HG03442 (cell line): Measurements from ENCODE around the gene MOCS1.

ENCODE experiments used
- ATAC-seq: cut with Tn5 transposase; IDR thresholded peaks from one replicate; pipeline ENCODE4 v1.9.1; 2021; ENCODE audit warnings: mild to moderate bottlenecking, moderate library complexity; ENCODE audit not compliant: unreplicated experiment

The MOCS1 gene

DNA sequence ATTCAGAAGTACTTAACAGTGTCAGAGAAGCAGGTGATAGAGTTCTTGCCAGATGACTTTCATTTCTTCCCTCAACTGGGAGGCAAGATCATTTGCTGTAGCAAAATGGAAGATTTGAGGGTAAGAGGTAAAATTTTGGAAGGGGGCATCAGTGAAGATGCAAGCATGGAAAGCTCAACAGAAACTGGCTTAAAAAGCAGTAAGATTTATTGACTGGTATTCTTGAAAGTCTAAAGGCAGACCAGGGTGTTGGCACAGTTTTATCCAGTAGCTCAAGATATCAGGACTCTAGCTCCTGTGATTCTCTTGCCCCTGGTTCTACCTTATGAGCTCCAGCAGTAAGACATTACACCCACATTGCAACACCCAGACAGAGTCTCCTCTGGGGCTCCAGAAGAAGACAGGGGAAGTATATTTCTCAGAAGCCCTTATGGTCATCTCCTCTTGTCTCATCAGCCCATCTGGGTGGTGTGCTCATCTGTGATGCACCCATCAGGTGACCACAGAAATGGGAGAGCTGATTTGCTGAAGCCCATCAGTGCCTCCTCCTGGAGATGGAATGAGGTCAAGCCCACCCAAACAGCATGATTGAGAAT lies 16.0 kb upstream of the MOCS1 start:
- no peak for ATAC-seq

DNA sequence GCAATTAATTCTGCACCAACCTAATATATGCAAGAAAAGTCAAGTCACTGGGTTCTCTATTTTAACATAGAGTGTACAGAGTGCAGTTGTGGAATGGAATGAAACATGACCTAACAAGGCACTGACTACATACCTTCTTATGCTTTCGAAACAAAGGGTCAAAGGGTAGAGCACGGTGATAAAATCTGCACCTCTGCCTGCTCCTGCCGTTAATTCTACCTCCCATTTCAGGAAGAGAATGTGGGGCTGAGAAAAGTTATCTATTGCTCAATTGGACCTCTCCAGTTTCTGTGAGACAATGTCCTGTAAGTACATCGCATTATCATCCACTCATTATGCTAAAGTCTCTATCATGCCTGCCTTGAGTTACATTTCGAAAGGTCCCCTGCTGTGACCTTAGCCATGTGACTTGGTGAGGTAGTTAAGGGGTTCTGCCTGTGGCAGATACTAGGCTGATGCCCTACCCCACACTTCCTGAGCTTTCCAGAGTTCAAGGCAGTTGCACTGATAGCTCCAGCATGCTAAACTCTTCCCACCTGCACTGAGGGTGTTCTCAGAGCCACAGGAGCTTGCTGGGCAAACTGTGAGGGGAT lies 14.0 kb upstream of the MOCS1 start:
- ATAC-seq = no peak

DNA sequence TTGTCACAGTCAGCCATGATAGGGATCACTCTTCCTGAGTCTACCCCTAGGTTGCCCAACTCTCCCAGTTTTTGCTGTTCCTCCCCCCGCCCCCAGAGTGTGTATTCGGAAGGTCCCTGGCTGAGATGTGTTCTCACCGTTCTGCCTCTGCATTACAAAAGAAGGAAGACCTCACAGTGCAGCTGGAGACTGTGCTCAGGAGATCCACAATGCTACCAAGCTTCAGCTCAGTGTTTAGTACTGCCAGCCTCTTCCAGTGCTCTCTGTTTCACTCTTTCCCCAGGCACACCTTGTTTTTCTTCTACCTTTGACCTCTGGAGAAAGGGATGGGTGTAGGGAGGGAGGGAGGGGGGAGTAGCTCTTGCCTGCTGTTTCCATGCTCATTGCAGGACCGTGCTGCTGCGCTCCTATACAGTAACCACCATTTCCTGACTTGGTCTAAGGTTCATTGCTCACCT lies 13.4 kb upstream of the MOCS1 start:
- no peak for ATAC-seq

DNA sequence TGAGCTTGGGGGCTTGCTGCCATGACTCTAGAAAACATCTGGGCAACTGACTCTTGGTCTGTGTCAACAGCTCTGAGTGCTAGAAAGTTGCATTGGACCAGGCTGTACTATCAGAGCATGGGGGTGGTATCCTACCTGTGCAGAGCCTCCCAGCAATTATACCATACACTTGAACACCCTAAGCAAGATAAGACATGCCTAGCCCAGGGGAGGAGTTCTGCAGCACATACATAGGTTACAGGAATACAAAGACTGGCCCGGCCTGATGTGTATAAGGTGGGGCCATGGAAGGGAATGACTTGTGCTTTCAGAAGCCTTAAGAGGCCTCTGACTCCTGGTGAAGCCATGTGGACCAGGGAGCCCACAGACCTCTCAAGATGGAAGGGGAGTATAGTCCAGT lies 11.4 kb upstream of the MOCS1 start:
- no peak for ATAC-seq

DNA sequence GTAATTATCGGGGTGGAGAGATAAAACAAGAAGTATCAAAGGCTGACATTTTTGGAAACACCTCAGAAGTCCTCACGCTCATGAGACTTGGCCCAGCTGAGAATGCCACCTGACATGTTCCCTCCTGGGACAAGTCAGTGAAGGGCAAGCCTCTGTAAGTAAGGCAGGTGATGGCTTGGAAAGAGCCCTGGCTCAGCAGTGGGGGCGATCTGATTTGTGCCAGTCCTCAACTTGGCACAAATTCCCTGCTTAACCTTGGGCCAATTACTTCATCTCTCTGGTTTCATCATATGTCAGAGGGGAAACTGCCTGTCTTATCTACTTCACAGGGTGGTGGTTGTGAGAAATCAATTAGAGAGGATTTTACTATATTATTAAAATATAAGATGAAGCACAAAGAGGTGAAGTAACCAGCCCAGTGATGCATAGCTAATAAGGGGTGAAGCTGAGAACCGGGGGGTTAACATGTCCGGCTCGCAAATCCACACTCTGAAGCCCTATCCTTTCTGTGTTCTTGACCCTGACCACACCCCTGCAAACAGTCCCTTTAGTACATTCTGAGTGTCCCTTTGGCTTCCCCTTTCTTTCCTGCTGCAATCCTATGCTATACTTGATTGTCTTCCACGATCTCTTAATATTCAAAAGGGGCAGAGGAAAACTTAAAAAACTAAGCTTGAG lies 8.8 kb upstream of the MOCS1 start:
- ATAC-seq = no peak

DNA sequence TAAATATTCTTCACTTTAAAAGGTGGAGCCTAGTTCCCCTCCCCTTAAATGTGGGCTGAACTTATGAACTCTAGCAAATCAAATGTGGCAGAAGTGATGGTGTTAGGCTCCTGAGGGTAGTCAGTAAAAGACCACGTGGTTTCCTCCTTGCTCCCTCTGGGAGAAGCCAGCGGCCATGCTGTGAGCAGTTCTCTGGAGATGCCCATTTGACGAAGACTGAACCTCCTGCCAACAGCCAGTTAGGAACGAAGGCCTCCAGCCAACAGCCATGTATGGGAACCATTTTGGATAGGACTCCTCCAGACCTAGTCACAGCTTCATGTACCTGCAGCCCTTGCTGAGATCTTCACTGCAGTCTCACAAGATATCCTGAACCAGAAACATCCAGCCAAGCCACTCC lies 7.6 kb upstream of the MOCS1 start:
- ATAC-seq = no peak

DNA sequence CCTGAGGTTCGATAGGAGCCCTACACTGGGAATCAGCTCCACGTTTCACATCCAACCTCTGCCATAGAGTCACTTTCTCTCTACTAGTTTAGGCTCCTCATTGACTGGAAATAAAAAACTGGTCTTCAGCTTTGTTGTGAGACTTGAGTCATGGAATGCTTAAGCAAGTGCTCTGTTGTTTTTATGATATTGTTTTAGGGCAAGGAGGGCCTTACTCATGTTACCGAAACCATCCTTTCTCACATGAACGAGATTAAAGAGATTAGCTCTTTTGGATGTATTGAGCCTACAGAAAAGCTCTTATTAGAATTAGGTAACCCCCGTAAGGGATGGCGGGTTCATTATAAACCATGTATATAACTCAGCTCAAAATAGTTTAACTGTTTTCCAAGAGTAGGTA lies 6.9 kb upstream of the MOCS1 start:
- ATAC-seq = no peak

DNA sequence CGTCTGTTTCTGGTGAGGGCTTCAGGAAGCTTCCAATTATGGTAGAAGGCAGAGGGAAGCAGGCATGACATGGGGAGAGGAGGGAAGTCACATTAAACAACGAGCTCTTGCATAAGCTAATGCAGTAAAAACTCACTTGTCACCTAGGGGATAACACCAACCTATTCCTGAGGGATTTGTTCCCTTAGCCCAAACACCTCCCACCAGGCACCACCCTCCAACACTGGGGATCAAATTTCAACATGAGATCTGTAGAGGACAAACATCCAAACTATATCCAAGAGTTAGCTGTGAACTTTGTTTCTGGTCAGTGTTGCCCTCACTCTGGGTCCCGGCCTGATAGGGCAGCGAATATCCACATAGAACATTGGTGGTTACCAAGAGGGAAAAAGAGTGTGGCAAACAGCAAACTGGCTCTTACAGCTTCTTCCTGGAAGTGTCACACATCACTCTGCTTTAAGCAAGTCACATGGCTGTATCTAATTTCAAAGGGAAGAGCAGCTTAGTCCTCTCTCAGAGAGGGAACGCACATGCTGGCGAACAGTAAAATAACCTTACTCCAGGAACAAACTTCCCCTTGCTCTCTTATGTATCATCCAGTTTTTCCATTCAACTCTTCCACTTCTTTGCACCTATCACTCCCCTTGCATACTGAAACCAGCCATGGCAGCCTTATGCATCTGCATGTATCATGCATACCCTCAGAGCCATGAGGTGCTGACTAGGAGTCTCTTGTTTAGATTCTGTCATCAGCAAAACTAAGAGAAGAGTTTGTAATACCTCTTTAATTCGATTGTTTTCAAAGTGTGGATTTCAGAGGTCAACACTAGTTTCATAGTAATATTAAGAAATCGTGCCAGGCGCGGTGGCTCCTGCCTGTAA lies 4.8 kb upstream of the MOCS1 start:
- no peak for ATAC-seq

DNA sequence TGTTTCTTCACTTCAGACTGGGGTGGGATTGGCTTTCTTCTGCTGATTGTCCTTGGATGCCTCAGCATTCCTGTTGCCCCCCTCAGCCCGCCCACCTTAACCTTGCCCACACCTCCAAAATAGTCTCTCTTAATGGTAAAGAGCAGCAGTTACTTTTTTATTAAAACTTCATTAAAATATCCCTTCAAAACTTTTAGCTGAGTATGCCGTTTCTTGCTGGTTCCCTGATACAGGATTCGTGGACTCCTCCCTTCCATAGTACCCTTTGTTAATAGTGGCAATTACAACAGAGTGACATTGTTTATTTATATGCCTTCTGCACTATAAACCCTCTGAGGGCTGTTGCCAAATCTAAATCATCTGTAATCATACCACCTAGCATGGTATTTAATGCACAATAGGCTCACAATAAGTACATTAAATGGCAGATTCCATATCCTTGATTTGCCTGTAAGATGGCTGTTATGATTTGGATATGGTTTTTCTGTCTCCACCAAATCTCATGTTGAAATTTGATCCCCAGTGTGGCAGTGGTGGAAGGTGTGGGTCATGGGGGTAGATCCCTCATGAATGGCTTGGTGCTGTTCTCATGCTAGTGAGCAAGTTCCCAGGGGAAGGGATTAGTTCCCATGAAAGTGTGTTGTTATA lies 3.5 kb upstream of the MOCS1 start:
- no peak for ATAC-seq

DNA sequence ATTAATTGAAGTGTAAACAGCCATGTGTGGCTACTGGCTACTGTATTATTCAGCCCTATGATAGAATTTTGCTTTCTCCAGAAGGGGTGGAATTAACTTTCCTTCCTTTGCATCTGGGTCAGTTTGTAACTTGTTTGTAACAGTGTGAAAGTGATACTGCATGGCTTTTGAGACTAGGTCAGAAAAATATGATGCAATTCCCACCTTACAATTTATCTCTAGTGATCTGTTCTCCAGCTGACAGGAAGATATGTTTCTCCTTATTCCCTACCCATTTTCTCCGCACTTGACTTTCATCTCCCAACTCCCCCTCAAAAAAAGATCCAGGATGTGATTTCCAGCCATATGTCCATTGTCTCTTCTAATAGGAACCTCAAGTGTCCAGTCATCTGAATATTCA lies 2.6 kb upstream of the MOCS1 start:
- no peak for ATAC-seq

DNA sequence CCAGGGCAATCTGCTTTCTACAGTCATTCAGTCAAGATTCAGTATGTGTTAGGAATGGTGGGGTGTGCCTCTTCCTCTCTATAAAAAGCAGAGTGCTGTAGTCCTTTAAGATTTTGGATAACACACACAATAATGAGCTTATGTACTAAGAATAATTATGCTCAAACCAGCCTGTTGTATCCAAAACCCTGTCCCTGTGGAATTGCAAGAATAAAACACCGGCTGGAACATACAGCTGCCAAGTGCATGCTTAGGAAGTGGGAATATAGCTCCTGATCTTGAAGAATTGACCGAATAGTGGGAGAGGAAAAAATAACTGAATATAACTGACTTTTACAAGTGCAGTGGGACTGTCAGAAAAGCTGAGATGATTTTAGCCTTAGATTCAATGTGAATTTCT lies 979 bp upstream of the MOCS1 start:
- no peak for ATAC-seq

DNA sequence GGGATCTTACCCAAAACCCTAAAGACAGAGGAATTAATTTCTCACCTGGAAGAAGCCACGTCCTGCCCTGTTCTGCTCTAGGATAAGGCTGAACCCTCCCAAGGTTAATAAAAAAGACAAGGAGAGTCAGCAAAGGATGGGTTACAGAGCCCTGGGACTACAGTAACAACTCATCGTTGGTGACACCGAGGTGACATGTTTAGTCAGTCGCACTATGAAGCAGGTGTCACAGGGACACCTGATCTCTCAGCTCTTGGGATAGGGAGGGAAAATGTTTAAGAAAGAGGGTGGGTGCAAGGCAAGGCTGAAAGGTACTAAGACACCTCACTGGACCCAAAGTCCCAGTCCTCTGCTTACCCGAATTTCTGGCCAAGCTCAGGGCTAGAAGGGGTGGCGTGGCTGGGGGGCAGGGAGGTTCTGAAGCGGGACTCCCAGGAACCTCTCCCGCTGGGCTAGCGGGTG lies 562 bp downstream of the MOCS1 start:
- ATAC-seq = no peak

DNA sequence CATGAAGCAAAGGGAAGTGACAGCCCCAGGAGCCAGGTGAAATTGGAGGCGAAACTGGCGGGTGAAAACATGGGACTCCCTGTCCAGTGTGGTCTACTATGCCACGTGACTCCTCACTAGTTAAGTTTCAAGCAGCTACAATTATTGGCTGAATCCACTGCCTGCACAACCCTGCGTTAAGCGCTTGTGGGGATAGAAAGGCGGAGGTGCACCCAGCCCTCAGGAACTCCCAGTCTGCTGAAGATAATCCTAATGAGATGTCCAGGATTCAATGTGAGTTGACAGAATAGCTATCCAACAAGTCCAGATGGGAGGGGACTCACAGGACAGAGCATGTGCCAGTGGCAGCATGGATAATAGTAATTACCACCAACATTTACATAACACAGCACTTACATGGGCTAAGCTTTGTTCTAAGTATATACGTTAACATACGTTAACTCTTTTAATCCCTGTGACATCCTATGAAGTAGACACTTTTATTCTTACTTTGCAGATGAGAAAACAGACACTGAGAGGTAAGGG lies 1.8 kb downstream of the MOCS1 start:
- ATAC-seq = no peak

DNA sequence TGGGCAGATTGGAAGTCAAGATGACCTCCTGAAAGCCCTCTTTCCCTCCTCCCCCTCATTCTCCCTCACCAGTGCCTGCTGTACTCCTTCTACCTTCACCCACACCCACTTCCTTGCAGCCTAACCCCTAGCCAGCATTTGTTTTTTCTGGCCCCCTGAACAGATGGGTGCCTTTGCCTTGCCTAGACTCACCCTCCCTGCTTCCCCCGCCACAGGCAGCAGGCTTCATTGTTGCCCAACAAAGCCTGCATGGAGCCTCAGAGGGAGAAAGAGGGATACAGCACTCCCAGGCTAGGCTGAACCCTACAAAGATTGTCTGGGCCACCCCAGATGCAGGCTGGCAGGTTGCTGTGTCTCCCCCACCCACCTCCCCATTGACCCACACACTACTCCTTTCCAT lies 2.7 kb downstream of the MOCS1 start:
- ATAC-seq = no peak

DNA sequence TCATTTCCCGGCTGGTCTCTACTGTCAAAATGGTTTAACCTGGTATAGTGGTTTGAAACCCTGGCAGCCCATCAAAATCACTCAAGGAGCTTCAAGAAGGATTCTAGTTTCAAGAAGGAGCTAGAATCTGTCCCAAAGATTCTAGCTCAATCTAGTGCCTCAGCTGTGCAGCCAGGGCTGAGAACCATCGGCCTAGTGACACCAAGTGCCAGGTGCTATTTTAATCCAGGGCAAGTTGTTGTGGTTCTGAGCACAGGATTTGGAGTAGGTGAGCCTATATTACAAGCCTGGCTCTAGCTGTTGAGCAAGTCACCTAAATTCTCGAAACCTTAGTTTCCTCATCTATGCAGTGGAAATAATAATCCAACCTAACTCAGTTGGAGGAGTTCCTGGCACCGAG lies 3.7 kb downstream of the MOCS1 start:
- ATAC-seq = no peak

DNA sequence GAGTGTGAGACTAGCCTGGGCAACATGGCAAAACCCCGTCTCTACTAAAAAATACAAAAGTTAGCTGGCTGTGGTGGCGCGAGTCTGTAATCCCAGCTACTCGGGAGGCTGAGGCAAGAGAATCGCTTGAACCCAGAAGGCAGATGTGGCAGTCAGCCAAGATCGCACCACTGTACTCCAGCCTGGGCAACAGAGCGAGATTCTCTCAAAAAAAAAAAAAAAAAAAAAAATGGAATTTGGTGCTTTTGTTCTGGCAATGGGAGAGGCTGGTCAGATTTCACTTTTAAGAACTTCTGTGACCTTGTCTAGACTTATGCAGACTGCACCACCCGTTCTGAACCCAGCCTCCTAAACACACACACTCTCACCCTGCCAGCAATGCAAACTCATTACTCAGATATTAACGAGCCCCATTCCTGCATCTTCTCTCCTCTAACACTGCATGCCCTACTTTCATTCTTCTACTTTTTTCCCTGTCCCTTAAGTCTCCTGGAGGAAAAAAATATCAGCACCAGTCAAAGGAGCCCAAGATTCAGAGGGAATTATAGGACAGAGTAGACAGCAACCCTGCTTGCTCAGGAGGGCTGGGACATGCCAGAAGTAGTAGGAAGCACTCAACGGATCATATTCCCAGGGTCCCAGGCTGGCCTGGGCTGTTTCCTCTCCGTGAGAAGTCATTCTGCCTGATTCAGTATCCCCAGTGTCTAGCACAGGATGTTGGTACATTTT lies 4.4 kb downstream of the MOCS1 start:
- ATAC-seq = no peak

DNA sequence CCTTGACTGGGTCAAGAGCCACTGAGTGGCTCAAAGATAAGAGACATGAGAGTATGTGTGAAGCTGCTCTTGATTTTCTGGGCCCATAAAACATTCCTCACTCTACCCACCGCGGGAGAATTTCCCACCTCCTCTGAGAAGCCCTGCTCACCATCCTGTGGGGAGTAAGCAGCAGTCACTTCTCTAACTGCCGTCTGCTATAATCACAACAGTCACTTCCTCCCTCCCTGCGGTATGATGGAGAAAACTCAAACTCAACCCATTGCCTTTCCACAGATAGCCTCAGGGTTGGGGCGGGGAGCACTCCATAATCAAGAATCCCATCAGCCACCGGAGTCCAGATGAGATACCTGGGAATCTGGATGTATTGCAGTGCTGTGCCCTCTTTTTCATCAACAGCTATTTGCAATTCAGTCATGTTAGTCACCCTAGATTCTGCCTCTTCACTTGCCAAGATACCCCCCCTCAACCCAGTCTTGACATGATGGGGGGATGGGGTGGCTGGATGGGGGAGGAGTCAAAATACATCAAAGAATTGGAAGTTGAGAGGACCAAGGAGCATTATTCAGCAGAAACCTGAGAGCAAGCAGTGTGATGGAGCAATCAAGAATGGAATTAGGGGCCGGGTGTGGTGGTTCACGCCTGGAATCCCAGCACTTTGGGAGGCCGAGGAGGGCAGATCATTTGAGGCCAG lies 5.1 kb downstream of the MOCS1 start:
- no peak for ATAC-seq

DNA sequence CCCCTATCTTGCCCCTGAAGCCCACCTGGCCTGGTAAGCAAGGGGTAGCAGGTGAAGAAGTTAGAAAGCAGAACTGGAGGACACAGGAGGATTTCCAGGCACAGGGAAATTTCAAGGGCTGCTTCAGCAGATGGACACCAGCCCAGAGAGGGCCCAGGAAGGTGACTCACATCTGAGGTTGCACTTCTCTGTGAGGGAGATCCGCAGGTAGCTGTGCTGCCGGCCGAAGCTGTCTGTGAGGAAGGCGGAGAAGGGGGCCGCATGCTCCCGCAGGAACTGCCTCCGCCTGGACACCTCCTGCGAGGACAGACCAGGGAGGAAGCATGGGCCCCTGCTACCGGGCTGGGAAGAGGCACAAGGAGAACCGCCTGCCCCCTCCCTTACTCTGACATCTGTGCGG lies 7.1 kb downstream of the MOCS1 start:
- ATAC-seq = no peak

DNA sequence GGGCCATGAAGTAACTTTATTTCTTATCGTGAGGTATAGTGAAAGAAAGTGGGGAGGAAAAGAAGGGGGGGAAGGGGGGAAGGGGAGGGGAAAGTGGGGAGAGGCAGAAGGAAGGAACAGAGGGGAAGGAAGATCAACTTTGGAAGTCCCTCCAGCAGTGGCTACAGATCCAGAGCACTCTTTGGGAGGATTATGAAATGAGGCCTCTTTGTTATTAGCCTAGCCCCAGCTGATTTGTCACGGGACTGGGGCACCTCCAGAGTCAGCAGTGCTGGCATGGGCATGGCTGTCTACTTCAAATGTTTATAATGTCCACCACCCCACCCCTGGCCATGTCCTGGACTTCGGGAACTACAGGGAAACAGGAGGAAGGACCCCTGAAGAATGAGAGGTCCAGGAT lies 7.6 kb downstream of the MOCS1 start:
- ATAC-seq = no peak

DNA sequence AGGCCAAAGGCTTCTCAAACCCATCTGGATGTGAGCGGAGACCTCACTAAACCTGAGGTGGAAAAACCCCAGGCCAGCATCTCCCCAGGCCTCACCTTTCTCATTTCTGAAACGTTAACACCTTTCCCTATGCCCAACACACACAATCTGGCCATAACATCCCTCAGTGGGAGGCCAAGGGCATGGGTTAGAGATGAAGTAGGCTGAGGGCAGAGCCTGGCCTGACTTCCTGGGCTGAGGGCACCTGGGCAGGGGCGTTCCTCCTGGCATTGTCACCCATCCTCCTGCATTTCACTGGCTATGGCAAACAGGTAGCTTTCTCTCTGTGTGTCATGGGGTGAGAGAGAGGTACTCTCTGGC lies 8.4 kb downstream of the MOCS1 start:
- no peak for ATAC-seq
